ENCODE data around the gene PFKFB3.

DNA sequence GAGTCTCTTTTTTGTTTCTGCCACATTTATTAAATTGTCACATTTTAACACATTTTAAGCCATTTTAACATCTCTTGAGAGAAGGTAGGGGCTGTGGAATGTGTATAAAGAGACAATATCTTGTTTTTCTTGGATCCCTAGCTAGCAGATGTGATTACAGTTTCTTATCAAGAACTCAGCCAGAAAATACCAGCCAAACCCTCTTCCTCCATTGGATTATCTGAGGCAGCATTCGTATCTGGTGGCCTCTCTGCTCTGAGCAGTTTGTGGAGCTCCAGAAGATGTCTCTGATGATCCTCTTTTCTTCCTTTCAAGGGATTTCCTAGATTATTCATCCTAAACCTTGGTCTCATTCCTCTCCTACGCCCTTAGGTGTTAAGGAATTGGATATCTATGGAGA is 35.3 kb upstream of the PFKFB3 start:
- no peak for TF ChIP-seq TCF7L2 (IDR thresholded peaks at IDR 0.05; ENCODE audit: borderline replicate concordance, low read depth, low read length)
- TF ChIP-seq, protein P1, sequence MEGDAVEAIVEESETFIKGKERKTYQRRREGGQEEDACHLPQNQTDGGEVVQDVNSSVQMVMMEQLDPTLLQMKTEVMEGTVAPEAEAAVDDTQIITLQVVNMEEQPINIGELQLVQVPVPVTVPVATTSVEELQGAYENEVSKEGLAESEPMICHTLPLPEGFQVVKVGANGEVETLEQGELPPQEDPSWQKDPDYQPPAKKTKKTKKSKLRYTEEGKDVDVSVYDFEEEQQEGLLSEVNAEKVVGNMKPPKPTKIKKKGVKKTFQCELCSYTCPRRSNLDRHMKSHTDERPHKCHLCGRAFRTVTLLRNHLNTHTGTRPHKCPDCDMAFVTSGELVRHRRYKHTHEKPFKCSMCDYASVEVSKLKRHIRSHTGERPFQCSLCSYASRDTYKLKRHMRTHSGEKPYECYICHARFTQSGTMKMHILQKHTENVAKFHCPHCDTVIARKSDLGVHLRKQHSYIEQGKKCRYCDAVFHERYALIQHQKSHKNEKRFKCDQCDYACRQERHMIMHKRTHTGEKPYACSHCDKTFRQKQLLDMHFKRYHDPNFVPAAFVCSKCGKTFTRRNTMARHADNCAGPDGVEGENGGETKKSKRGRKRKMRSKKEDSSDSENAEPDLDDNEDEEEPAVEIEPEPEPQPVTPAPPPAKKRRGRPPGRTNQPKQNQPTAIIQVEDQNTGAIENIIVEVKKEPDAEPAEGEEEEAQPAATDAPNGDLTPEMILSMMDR (tag by site-specific recombination; IDR thresholded peaks at IDR 0.05): no peak
- TF ChIP-seq ZBTB17 (tag by site-specific recombination; IDR thresholded peaks at IDR 0.05): no peak
- no peak for TF ChIP-seq REST (tag by site-specific recombination; IDR thresholded peaks at IDR 0.05)
- no peak for TF ChIP-seq PATZ1 (tag by site-specific recombination; IDR thresholded peaks at IDR 0.05)
- TF ChIP-seq, protein P2, sequence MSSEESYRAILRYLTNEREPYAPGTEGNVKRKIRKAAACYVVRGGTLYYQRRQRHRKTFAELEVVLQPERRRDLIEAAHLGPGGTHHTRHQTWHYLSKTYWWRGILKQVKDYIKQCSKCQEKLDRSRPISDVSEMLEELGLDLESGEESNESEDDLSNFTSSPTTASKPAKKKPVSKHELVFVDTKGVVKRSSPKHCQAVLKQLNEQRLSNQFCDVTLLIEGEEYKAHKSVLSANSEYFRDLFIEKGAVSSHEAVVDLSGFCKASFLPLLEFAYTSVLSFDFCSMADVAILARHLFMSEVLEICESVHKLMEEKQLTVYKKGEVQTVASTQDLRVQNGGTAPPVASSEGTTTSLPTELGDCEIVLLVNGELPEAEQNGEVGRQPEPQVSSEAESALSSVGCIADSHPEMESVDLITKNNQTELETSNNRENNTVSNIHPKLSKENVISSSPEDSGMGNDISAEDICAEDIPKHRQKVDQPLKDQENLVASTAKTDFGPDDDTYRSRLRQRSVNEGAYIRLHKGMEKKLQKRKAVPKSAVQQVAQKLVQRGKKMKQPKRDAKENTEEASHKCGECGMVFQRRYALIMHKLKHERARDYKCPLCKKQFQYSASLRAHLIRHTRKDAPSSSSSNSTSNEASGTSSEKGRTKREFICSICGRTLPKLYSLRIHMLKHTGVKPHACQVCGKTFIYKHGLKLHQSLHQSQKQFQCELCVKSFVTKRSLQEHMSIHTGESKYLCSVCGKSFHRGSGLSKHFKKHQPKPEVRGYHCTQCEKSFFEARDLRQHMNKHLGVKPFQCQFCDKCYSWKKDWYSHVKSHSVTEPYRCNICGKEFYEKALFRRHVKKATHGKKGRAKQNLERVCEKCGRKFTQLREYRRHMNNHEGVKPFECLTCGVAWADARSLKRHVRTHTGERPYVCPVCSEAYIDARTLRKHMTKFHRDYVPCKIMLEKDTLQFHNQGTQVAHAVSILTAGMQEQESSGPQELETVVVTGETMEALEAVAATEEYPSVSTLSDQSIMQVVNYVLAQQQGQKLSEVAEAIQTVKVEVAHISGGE (tag by site-specific recombination; conservative IDR thresholded peaks at IDR 0.05; ENCODE audit: low read depth): no peak
- no peak for TF ChIP-seq ZNF23 (tag by site-specific recombination; IDR thresholded peaks at IDR 0.05; ENCODE audit: borderline replicate concordance)
- no peak for TF ChIP-seq ZNF701 (tag by site-specific recombination; IDR thresholded peaks at IDR 0.05)
- no peak for TF ChIP-seq ZNF274 (IDR thresholded peaks at IDR 0.05; ENCODE audit: low read length)
- TF ChIP-seq ZNF274 (tag by site-specific recombination; IDR thresholded peaks at IDR 0.05; ENCODE audit: borderline replicate concordance): no peak
- TF ChIP-seq ZNF596 (tag by site-specific recombination; IDR thresholded peaks at IDR 0.05): no peak
- TF ChIP-seq ZNF138 (tag by site-specific recombination; IDR thresholded peaks at IDR 0.05; ENCODE audit: borderline replicate concordance): no peak
- no peak for TF ChIP-seq ZNF658 (tag by site-specific recombination; IDR thresholded peaks at IDR 0.05)
